ENCODE results near the gene CHTF8.
A peak's percentile ranks its signal among the peaks of the same experiment; 100 is the strongest.
"Not testable (repeated sequence)": the region's sequence is repeated elsewhere in the genome, so short reads cannot be mapped to it uniquely, and the experiment has no call there.

Gene CHTF8

GRCh38 chr16:69133373-69133954 lies 1.1 kb upstream of the CHTF8 start:
- DNase-seq, result no peak

GRCh38 chr16:69131839-69132423 lies 457 bp downstream of the CHTF8 start:
- no peak for DNase-seq

GRCh38 chr16:69131167-69131838 lies 1.1 kb downstream of the CHTF8 start:
- DNase-seq, result no peak

GRCh38 chr16:69130461-69130860 lies 1.9 kb downstream of the CHTF8 start:
- no peak for DNase-seq

- no peak for DNase-seq
Measured at GRCh38 chr16:69127966-69128510, 4.3 kb downstream of the CHTF8 start.

GRCh38 chr16:69126801-69127200 lies 5.6 kb downstream of the CHTF8 start:
- DNase-seq, result not testable (repeated sequence)

GRCh38 chr16:69126221-69126620 lies 6.2 kb downstream of the CHTF8 start:
- DNase-seq, result no peak

- DNase-seq, result not testable (repeated sequence)
Measured at GRCh38 chr16:69124961-69125360, 7.4 kb downstream of the CHTF8 start.

- DNase-seq, result not testable (repeated sequence)
Measured at GRCh38 chr16:69124406-69124805, 8.0 kb downstream of the CHTF8 start.

- peak; percentile 73 for DNase-seq
Measured at GRCh38 chr16:69123910-69124309, 8.5 kb downstream of the CHTF8 start.

GRCh38 chr16:69120096-69120664 lies 12.2 kb downstream of the CHTF8 start:
- DNase-seq, result no peak

- no peak for DNase-seq
Measured at GRCh38 chr16:69119536-69119935, 12.9 kb downstream of the CHTF8 start.

- DNase-seq, result no peak
Measured at GRCh38 chr16:69118994-69119393, 13.4 kb downstream of the CHTF8 start.

- DNase-seq, result no peak
Measured at GRCh38 chr16:69118468-69118867, 13.9 kb downstream of the CHTF8 start.

GRCh38 chr16:69116906-69117305 lies 15.5 kb downstream of the CHTF8 start:
- no peak for DNase-seq

- no peak for DNase-seq
Measured at GRCh38 chr16:69116256-69116875, 16.0 kb downstream of the CHTF8 start.

- DNase-seq, result no peak
Measured at GRCh38 chr16:69115837-69116236, 16.6 kb downstream of the CHTF8 start.

GRCh38 chr16:69115361-69115760 lies 17.0 kb downstream of the CHTF8 start:
- DNase-seq, result no peak

- no peak for DNase-seq
Measured at GRCh38 chr16:69114976-69115355, 17.4 kb downstream of the CHTF8 start.

GRCh38 chr16:69114346-69114975 lies 17.9 kb downstream of the CHTF8 start:
- DNase-seq, result no peak

GRCh38 chr16:69113216-69113615 lies 19.2 kb downstream of the CHTF8 start:
- no peak for DNase-seq

GRCh38 chr16:69112285-69113129 lies 19.9 kb downstream of the CHTF8 start:
- DNase-seq, result peak; percentile 79

Data from activated CD8-positive, alpha-beta memory T cell treated with anti-CD3 and anti-CD28 coated beads for 24 hours (primary cell).